HEK293 (cell line): ENCODE measurements around the gene PLEKHF1.

Experiments used
- CTCF ChIP-seq: fragments of 450-650 bp; formaldehyde crosslinking; IDR thresholded peaks from 2 replicates; pipeline ENCODE4 v1.5.1; 2016; ENCODE audit warnings: missing biosample characterization, missing genetic modification characterization
- SETDB1 ChIP-seq: IDR thresholded peaks from one replicate; pipeline ENCODE4 v1.6.1; 2017; ENCODE audit warnings: mild to moderate bottlenecking, low read length, moderate library complexity, mixed read lengths; ENCODE audit not compliant: insufficient read length
- TCF7L2 ChIP-seq: IDR thresholded peaks from 2 replicates; pipeline ENCODE4 v1.6.1; 2011; ENCODE audit warnings: low read depth, mild to moderate bottlenecking, inconsistent platforms, low read length, moderate library complexity, borderline replicate concordance
- YY1 ChIP-seq: fragments of 450-650 bp; formaldehyde crosslinking; IDR thresholded peaks from 2 replicates; pipeline ENCODE4 v1.5.1; 2018; ENCODE audit warnings: missing biosample characterization, missing genetic modification characterization
- ZBTB21 ChIP-seq: fragments of 450-650 bp; formaldehyde crosslinking; IDR thresholded peaks from 2 replicates; pipeline ENCODE4 v1.5.1; 2017; ENCODE audit warnings: missing biosample characterization, missing genetic modification characterization
- ZBTB7A ChIP-seq: fragments of 450-650 bp; formaldehyde crosslinking; IDR thresholded peaks from 2 replicates; pipeline ENCODE4 v1.5.1; 2016; ENCODE audit warnings: low read depth, missing biosample characterization, missing genetic modification characterization
- ZFP3 ChIP-seq: fragments of 450-650 bp; formaldehyde crosslinking; IDR thresholded peaks from 2 replicates; pipeline ENCODE4 v1.5.1; 2016; ENCODE audit warnings: low read depth, missing biosample characterization, missing genetic modification characterization
- ZFP41 ChIP-seq: fragments of 450-650 bp; formaldehyde crosslinking; IDR thresholded peaks from 2 replicates; pipeline ENCODE4 v1.5.1; 2016; ENCODE audit warnings: missing biosample characterization, missing genetic modification characterization, borderline replicate concordance
- ZNF274 ChIP-seq, 2 experiments: fragments of 200-500 bp in 1 of 2; fragments of 450-650 bp in 1 of 2; sonication (Bioruptor generic) in 1 of 2; formaldehyde crosslinking in 1 of 2; IDR thresholded peaks; 2 replicates each; pipeline versions ENCODE4 v1.5.1 to v1.6.1; 2014 to 2016; ENCODE audit warnings: borderline replicate concordance in 1 of 2, inconsistent platforms in 1 of 2, low read length in 1 of 2, missing biosample characterization in 1 of 2, missing genetic modification characterization in 1 of 2
- ZNF362 ChIP-seq: fragments of 450-650 bp; formaldehyde crosslinking; IDR thresholded peaks from 2 replicates; pipeline ENCODE4 v1.5.1; 2016; ENCODE audit warnings: missing biosample characterization, missing genetic modification characterization
- ZNF510 ChIP-seq: fragments of 450-650 bp; formaldehyde crosslinking; IDR thresholded peaks from 2 replicates; pipeline ENCODE4 v1.5.1; 2018; ENCODE audit warnings: mild to moderate bottlenecking, missing genetic modification characterization, missing biosample characterization; ENCODE audit not compliant: insufficient replicate concordance
- ZNF513 ChIP-seq: fragments of 450-650 bp; IDR thresholded peaks from 2 replicates; pipeline ENCODE4 v1.5.1; 2018; ENCODE audit warnings: missing biosample characterization, missing genetic modification characterization
- ZNF704 ChIP-seq: fragments of 450-650 bp; formaldehyde crosslinking; IDR thresholded peaks from 2 replicates; pipeline ENCODE4 v1.5.1; 2016; ENCODE audit warnings: missing biosample characterization, missing genetic modification characterization

- TF ChIP-seq ZFP3 (tag by site-specific recombination) (no peak), ZBTB21 (tag by site-specific recombination) (no peak), ZNF362 (no peak), ZNF274 (IDR thresholded peaks at IDR 0.05; ENCODE audit: low read length) (no peak), ZNF274 (tag by site-specific recombination; IDR thresholded peaks at IDR 0.05; ENCODE audit: borderline replicate concordance) (no peak), ZBTB7A (tag by site-specific recombination) (no peak), TCF7L2 (no peak), SETDB1 (no peak), ZNF704 (tag by site-specific recombination) (no peak), YY1 (tag by site-specific recombination) (no peak; the same call in 1 of the 2 replicates), ZNF513 (tag by site-specific recombination) (no peak), CTCF (tag by site-specific recombination) (no peak), ZFP41 (tag by site-specific recombination) (no peak), ZNF510 (tag by site-specific recombination) (no peak)
Observed at GRCh38 chr19:29660835-29661234, 4.4 kb upstream of the PLEKHF1 start.
